ENCODE data around the gene ANKLE2. TPM values are rescaled to one million over a fixed set of nuclear protein-coding genes. Genes with fewer than 3 reads are reported as not detected.

Gene ANKLE2
- total and polyA plus RNA-seq, 10 of the 15 experiments (the other 5 are each of a cell fraction or from before 2014, with no cell fraction given), result 4.3 to 89.4 (median 53.0) TPM

DNA sequence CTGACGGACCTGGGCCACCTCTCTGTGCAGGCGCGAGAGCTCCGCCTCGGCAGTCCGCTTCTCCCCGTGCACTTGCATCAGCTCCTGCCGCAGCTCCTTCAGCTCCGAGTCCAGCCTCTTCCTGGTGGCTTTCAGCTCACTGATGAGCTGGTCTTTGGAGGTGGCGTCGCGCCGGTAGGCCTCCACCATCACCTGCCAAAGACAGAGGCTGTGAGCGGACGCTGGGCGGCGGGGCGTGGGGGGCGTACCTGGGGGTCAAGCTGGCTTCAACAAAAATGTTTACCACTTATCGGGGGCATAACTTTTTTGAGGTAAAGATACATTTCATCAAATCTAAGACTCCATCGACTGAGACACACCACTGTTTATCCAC lies 27.5 kb upstream of the ANKLE2 start (continued):
- TF ChIP-seq, protein P1, sequence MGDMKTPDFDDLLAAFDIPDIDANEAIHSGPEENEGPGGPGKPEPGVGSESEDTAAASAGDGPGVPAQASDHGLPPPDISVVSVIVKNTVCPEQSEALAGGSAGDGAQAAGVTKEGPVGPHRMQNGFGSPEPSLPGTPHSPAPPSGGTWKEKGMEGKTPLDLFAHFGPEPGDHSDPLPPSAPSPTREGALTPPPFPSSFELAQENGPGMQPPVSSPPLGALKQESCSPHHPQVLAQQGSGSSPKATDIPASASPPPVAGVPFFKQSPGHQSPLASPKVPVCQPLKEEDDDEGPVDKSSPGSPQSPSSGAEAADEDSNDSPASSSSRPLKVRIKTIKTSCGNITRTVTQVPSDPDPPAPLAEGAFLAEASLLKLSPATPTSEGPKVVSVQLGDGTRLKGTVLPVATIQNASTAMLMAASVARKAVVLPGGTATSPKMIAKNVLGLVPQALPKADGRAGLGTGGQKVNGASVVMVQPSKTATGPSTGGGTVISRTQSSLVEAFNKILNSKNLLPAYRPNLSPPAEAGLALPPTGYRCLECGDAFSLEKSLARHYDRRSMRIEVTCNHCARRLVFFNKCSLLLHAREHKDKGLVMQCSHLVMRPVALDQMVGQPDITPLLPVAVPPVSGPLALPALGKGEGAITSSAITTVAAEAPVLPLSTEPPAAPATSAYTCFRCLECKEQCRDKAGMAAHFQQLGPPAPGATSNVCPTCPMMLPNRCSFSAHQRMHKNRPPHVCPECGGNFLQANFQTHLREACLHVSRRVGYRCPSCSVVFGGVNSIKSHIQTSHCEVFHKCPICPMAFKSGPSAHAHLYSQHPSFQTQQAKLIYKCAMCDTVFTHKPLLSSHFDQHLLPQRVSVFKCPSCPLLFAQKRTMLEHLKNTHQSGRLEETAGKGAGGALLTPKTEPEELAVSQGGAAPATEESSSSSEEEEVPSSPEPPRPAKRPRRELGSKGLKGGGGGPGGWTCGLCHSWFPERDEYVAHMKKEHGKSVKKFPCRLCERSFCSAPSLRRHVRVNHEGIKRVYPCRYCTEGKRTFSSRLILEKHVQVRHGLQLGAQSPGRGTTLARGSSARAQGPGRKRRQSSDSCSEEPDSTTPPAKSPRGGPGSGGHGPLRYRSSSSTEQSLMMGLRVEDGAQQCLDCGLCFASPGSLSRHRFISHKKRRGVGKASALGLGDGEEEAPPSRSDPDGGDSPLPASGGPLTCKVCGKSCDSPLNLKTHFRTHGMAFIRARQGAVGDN (IDR thresholded peaks at IDR 0.05), result no peak
- TF ChIP-seq EP300 (IDR thresholded peaks at IDR 0.05; ENCODE audit: borderline replicate concordance in 1 of 2, control insufficient read depth in 1 of 2, low read depth in 2 of 2, low read length in 2 of 2) (no peak), LARP7 (IDR thresholded peaks at IDR 0.05) (no peak)
- TF ChIP-seq, protein P2, sequence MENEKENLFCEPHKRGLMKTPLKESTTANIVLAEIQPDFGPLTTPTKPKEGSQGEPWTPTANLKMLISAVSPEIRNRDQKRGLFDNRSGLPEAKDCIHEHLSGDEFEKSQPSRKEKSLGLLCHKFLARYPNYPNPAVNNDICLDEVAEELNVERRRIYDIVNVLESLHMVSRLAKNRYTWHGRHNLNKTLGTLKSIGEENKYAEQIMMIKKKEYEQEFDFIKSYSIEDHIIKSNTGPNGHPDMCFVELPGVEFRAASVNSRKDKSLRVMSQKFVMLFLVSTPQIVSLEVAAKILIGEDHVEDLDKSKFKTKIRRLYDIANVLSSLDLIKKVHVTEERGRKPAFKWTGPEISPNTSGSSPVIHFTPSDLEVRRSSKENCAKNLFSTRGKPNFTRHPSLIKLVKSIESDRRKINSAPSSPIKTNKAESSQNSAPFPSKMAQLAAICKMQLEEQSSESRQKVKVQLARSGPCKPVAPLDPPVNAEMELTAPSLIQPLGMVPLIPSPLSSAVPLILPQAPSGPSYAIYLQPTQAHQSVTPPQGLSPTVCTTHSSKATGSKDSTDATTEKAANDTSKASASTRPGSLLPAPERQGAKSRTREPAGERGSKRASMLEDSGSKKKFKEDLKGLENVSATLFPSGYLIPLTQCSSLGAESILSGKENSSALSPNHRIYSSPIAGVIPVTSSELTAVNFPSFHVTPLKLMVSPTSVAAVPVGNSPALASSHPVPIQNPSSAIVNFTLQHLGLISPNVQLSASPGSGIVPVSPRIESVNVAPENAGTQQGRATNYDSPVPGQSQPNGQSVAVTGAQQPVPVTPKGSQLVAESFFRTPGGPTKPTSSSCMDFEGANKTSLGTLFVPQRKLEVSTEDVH (IDR thresholded peaks at IDR 0.05; ENCODE audit: low read depth, partially characterized antibody), result no peak
